Osteoblast (primary cell): ENCODE data around the gene ATXN10. TPM values are rescaled to one million over a fixed set of nuclear protein-coding genes. Genes with fewer than 3 reads are reported as not detected.
A peak's percentile ranks its signal among the peaks of the same experiment; 100 is the strongest.

Experiments used
- DNase-seq: peaks from one replicate; pipeline ENCODE4 v3.0.0; 2011; ENCODE audit warnings: low spot score, mixed read lengths; ENCODE audit not compliant: insufficient read length; ENCODE audit errors: missing footprints
- H2AFZ ChIP-seq: 2 replicates; pipeline ENCODE4 v1.6.0; 2011; ENCODE audit warnings: mild to moderate bottlenecking, low read length
- H3K27ac ChIP-seq: 2 replicates; pipeline ENCODE4 v1.5.1; 2011; ENCODE audit warnings: mild to moderate bottlenecking, low read depth, low read length, moderate library complexity
- H3K27me3 ChIP-seq: 2 replicates; pipeline ENCODE4 v1.6.0; 2012; ENCODE audit warnings: mild to moderate bottlenecking, control low read depth, inconsistent platforms, low read length, moderate library complexity; ENCODE audit not compliant: insufficient read depth
- H3K36me3 ChIP-seq: 2 replicates; pipeline ENCODE4 v1.5.1; 2011; ENCODE audit warnings: mild to moderate bottlenecking, low read length, control low read depth, moderate library complexity; ENCODE audit not compliant: insufficient read depth
- H3K4me1 ChIP-seq: 2 replicates; pipeline ENCODE4 v1.5.1; 2011; ENCODE audit warnings: mild to moderate bottlenecking, low read length, control low read depth, moderate library complexity; ENCODE audit not compliant: insufficient read depth
- H3K4me2 ChIP-seq: 2 replicates; pipeline ENCODE4 v1.6.0; 2011; ENCODE audit warnings: mild to moderate bottlenecking, low read length; ENCODE audit not compliant: insufficient read depth
- H3K4me3 ChIP-seq: fragments of 200-600 bp; sonication (generic); 3 replicates; pipeline ENCODE4 v1.5.1; 2012; ENCODE audit warnings: mild to moderate bottlenecking, low read length, inconsistent platforms; ENCODE audit not compliant: insufficient read depth
- H3K79me2 ChIP-seq: 2 replicates; pipeline ENCODE4 v1.6.0; 2012; ENCODE audit warnings: mild to moderate bottlenecking, low read length, control low read depth, inconsistent platforms; ENCODE audit not compliant: insufficient read depth
- H3K9me3 ChIP-seq: 2 replicates; pipeline ENCODE4 v1.5.1; 2011; ENCODE audit warnings: low read depth, low read length, control low read depth
- H4K20me1 ChIP-seq: 2 replicates; pipeline ENCODE4 v1.6.0; 2012; ENCODE audit warnings: mild to moderate bottlenecking, low read length, control low read depth; ENCODE audit not compliant: insufficient read depth
- total RNA-seq: library from RNA; depleted of rRNA; stranded (reverse); fragments of >200 nt; gene quantifications from 2 replicates; pipeline ENCODE4 v1.2.3, GENCODE V29; 2012
- TF ChIP-seq, protein P1 (sequence below): IDR thresholded peaks from 2 replicates; pipeline ENCODE4 v1.5.1; 2011; ENCODE audit warnings: mild to moderate bottlenecking, low read depth, low read length, moderate library complexity; ENCODE audit errors: extremely low read depth

The ATXN10 gene
- total RNA-seq, 1 donor, result 138 TPM

DNA sequence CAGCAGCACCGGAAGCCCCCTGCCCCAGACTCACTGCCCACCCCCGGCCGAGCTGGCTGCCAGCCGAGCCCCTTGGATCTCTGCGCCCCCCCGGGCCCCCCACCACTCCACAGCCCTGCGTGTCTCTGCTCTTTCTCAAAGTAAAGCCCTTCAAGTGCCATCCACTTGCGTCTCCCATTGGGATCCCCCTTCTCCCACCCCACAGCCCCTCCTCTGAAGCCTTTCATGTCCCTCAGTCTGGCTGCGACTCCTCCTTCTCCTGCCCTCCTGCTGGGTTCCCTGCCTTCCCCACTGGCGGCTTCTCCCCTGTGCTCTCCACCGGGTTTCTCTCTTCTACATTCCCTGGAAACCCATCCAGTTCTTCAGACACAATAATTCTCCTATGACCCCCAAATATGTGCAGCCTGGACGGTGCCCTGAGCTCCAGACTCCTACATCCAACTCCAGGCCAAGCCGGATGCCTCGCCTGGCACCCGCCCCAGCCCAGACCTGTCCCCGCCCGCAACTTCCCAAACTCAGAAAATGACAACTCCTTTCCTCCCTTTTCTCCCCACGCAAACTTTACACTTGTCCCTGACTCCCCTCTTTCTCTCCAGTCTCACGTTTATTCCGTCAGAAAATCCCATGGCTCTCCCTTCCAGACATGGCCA lies 196.4 kb downstream of the ATXN10 start:
- Histone ChIP-seq H3K36me3 (no peaks in the 10 kb centered on the region), H3K27ac (no peak overlapping the region), H3K4me2 (no peak overlapping the region), H3K79me2 (no peaks in the 10 kb centered on the region), H3K27me3 (peaks cover 37% of the 10 kb centered on the region), H3K4me1 (peaks cover 7% of the 10 kb centered on the region), H3K9me3 (peaks cover 7% of the 10 kb centered on the region), H4K20me1 (peaks cover 13% of the 10 kb centered on the region), H3K4me3 (no peak overlapping the region), H2AFZ (no peak overlapping the region)
- TF ChIP-seq, protein P1, sequence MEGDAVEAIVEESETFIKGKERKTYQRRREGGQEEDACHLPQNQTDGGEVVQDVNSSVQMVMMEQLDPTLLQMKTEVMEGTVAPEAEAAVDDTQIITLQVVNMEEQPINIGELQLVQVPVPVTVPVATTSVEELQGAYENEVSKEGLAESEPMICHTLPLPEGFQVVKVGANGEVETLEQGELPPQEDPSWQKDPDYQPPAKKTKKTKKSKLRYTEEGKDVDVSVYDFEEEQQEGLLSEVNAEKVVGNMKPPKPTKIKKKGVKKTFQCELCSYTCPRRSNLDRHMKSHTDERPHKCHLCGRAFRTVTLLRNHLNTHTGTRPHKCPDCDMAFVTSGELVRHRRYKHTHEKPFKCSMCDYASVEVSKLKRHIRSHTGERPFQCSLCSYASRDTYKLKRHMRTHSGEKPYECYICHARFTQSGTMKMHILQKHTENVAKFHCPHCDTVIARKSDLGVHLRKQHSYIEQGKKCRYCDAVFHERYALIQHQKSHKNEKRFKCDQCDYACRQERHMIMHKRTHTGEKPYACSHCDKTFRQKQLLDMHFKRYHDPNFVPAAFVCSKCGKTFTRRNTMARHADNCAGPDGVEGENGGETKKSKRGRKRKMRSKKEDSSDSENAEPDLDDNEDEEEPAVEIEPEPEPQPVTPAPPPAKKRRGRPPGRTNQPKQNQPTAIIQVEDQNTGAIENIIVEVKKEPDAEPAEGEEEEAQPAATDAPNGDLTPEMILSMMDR, result no peak
- DNase-seq, result peak; percentile 62

DNA sequence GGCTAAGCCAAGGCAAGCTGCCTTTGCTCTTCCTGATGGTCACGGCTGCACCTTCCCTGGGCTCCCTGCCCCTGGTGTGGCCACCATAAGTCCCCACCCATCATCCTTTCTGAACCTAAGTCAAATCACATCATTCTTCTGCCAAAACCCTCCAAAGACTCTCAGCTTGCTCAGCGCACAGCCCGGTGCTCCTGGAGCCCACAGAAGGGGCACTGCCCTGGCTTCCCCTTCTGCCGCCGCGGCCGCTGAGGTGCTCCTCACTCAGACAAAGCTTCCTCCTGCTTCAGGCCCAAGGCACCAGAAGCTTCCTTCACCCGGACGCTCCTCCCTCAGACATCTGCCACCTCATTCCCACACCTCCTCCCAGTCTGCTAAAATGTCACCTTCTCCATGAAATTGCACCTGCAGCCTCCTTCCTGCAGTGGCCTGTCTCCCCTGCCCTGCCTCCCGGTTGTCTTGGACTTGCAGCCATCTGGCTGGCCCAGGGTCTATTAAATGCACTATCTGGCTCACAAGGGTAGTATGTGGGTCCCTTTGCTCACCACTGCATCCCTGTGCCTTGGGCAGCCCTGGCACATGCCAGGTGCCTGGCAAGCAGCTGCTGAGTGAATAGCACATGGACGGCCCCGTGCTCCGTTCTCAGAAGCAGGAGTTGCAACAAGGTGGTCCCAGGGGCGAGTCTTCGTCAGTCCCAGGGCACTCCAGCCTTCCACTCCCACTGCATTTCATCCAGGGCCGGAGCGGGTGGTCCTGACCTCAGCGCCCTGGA lies 197.1 kb downstream of the ATXN10 start:
- no peaks in the 10 kb centered on the region for H3K79me2 ChIP-seq
- H3K4me3 ChIP-seq, result no peak overlapping the region
- peaks cover 13% of the 10 kb centered on the region for H4K20me1 ChIP-seq
- TF ChIP-seq, protein P1, result no peak
- no peak overlapping the region for H3K4me2 ChIP-seq
- H3K9me3 ChIP-seq, result peaks cover 8% of the 10 kb centered on the region
- peaks cover 5% of the 10 kb centered on the region for H3K4me1 ChIP-seq
- DNase-seq, result peak; percentile 75
- H2AFZ ChIP-seq, result no peak overlapping the region
- H3K27ac ChIP-seq, result no peak overlapping the region
- H3K27me3 ChIP-seq, result peaks cover 38% of the 10 kb centered on the region
- H3K36me3 ChIP-seq, result no peaks in the 10 kb centered on the region

DNA sequence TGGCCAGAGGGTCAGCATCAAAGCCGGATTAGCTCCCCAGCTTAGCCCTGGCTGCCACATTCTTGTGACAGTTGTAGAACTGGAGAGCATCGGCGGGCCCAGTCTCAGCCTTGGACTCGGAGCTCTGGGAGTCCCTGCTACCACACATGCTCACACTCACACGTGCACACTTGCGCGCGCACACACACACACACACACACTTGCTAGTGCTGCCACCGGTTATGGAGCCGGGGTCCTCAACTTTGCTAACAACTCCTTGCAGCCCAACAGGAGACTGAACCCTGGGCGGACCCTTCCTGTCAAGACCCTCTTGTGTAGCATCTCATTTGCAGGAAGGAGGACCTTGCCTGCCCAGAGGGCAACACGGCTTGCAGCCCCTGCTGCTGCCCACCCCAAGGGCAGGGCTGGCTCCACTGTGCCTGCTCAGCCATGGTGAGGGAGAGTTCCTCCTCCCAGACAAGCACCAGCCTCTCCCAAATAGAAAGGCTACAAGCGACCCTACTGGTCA lies 197.8 kb downstream of the ATXN10 start:
- peaks cover 8% of the 10 kb centered on the region for H3K9me3 ChIP-seq
- TF ChIP-seq, protein P1, result no peak
- H3K36me3 ChIP-seq, result no peaks in the 10 kb centered on the region
- peaks cover under 1% of the 10 kb centered on the region for H3K4me1 ChIP-seq
- no peak overlapping the region for H3K4me2 ChIP-seq
- no peak overlapping the region for H3K27ac ChIP-seq
- peaks cover 13% of the 10 kb centered on the region for H4K20me1 ChIP-seq
- H3K4me3 ChIP-seq, result no peak overlapping the region
- DNase-seq, result no peak
- H2AFZ ChIP-seq, result no peak overlapping the region
- H3K79me2 ChIP-seq, result no peaks in the 10 kb centered on the region
- peaks cover 40% of the 10 kb centered on the region for H3K27me3 ChIP-seq

DNA sequence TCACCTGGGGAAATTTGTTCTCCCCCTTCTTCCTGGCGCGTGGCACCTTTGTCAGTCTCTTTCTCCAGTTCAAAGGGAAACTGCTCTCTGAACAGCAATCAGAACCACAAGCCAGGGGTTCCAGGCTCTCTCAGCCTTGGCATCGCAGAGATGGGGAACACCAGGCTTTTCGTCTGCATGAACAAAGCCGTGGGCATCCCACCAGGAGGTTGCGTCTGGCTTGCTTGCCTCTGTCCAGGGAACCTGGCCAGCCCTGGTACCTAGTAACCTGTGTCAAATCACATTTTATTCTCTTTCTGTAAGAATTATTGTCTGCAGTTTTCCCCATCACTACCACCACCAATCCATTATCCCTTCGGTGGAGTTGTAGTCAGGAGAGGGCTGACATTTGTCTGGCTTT lies 198.4 kb downstream of the ATXN10 start:
- no peaks in the 10 kb centered on the region for H3K36me3 ChIP-seq
- H4K20me1 ChIP-seq, result peaks cover 13% of the 10 kb centered on the region
- H2AFZ ChIP-seq, result no peak overlapping the region
- no peak overlapping the region for H3K4me3 ChIP-seq
- TF ChIP-seq, protein P1, result no peak
- no peaks in the 10 kb centered on the region for H3K79me2 ChIP-seq
- H3K27me3 ChIP-seq, result peaks cover 40% of the 10 kb centered on the region
- no peak for DNase-seq
- no peaks in the 10 kb centered on the region for H3K4me1 ChIP-seq
- no peak overlapping the region for H3K4me2 ChIP-seq
- no peak overlapping the region for H3K27ac ChIP-seq
- H3K9me3 ChIP-seq, result peaks cover 8% of the 10 kb centered on the region
